Heart right ventricle (tissue), 16 donors: ENCODE data around the gene KYNU. TPM values are rescaled to one million over a fixed set of nuclear protein-coding genes. Genes with fewer than 3 reads are reported as not detected.
A peak's percentile ranks its signal among the peaks of the same experiment; 100 is the strongest.
"Not testable (repeated sequence)": the region's sequence is repeated elsewhere in the genome, so short reads cannot be mapped to it uniquely, and the experiment has no call there.

Experiments used
- ATAC-seq, 8 donors: fragments of 200-7000 bp; cut with Tn5 transposase; one replicate each; pipeline ENCODE4 v1.9.1; 2020; ENCODE audit warnings: mild to moderate bottlenecking in 8 of 8, moderate library complexity in 8 of 8, moderate number of reproducible peaks in 1 of 8
- DNase-seq, 2 donors: peaks; one replicate each; pipeline ENCODE4 v3.0.0-alpha.2; 2020
- H3K27ac ChIP-seq, 10 donors: fragments of 200-600 bp; sonication (generic) in 2 of 10; one replicate each; pipeline versions ENCODE4 v1.5.0 to v1.8.0; 2020 to 2022; ENCODE audit warnings: mild to moderate bottlenecking in 3 of 10
- H3K27me3 ChIP-seq, 7 donors: fragments of 200-600 bp; one replicate each; pipeline ENCODE4 v1.8.0; 2021 to 2022; ENCODE audit warnings: mild to moderate bottlenecking in 2 of 7
- H3K36me3 ChIP-seq, 9 donors: fragments of 200-600 bp; sonication (generic) in 1 of 9; one replicate each; pipeline versions ENCODE4 v1.5.0 to v1.8.0; 2020 to 2022; ENCODE audit warnings: mild to moderate bottlenecking in 2 of 9
- H3K4me1 ChIP-seq, 9 donors: fragments of 200-600 bp; sonication (generic) in 1 of 9; one replicate each; pipeline versions ENCODE4 v1.5.0 to v1.8.0; 2020 to 2022; ENCODE audit warnings: mild to moderate bottlenecking in 4 of 9
- H3K4me3 ChIP-seq, 10 donors: fragments of 200-600 bp; sonication (generic) in 2 of 10; one replicate each; pipeline versions ENCODE4 v1.5.0 to v1.8.0; 2020 to 2022; ENCODE audit warnings: mild to moderate bottlenecking in 7 of 10, moderate library complexity in 2 of 10
- H3K9me3 ChIP-seq, 11 donors: fragments of 200-600 bp in 10 of 11; sonication (generic) in 2 of 11; one replicate each; pipeline versions ENCODE4 v1.5.0 to v1.8.0; 2013 to 2022; ENCODE audit warnings: mild to moderate bottlenecking in 2 of 11, control low read depth in 1 of 11, moderate library complexity in 1 of 11
- WGBS, 2 donors: extraction: QIAGEN DNeasy Blood & Tissue Kit; methylation state at CpG; one replicate each; pipeline ENCODE4 v1.1.7; 2013; ENCODE audit warnings: inconsistent platforms in 1 of 2; 5-methylcytosine and 5-hydroxymethylcytosine counted together
- intact Hi-C, 10 donors: fragments of 100-400 bp; cut with DNase I; formaldehyde crosslinking; loops; one replicate each; pipeline versions ENCODE4 v1.11.1 to v1.14.2; 2022
- polyA plus RNA-seq, 2 donors: library from polyadenylated mRNA; stranded (reverse); fragments of 200-250 nt; gene quantifications; one replicate each; pipeline ENCODE4 v1.2.3, GENCODE V29; 2013
- total RNA-seq, 10 donors: library from RNA; stranded (reverse); fragmentation: NEBNext Ultra II Directional in 3 of 10; extraction: Animal tissue kit (Norgen Biotek cat#: 25700) in 3 of 10; gene quantifications; one replicate each; pipeline versions ENCODE4 v1.2.1 to v1.2.4, GENCODE V29; 2021 to 2023
- TF ChIP-seq, protein P1 (sequence below), 9 donors: fragments of 200-600 bp; sonication (generic) in 2 of 9; IDR thresholded peaks; one replicate each; pipeline versions ENCODE4 v1.5.0 to v1.8.0; 2021 to 2022; ENCODE audit warnings: antibody characterized with exemption in 9 of 9, mild to moderate bottlenecking in 5 of 9, moderate library complexity in 1 of 9
- donor health status: Arrhythmogenic right ventricular cardiomyopathy.
- donor health status: ischemic (EF 13 %, LVEDD 7.1; RV severe dilation, severe dysfunction).
- donor health status: healthy with polysubstance abuse.
- donor health status: DM: no; HTN: yes; CAD: no.
- donor health status: DM: no; HTN: no; CAD: no.
- donor health status: ischemic (EF 25% LVEDD 6.9; RV normal size, moderate dysfunction).
- donor health status: ischemic (EF 25% LVEDD 5.7; RV mildly dilated, moderate dysfunction).
- donor health status: healthy.
- donor health status: DM: yes; HTN: yes; CAD: no.
- donor health status: Ischemic cardiomyopathy.
- donor health status: ischemic (EF 35%, LVEDD 5.7; RV mildly dilated, moderate dysfunction).
- donor health status: nonischemic (EF 11% LVEDD 7.7; RV severe dilation, severe dysfunction).
- donor health status: DM: yes; HTN: yes; CAD: no.
- donor health status: PGD.
- donor health status: ischemic (EF 29% LVEDD 5.4; RV normal size, mild dysfunction).
- donor health status: nonischemic (EF 23%, LVEDD 6.1; RV moderate dilation, normal function).

The KYNU gene
- total and polyA plus RNA-seq, 12 donors: 0.07 to 9.5 (median 0.78) TPM

DNA sequence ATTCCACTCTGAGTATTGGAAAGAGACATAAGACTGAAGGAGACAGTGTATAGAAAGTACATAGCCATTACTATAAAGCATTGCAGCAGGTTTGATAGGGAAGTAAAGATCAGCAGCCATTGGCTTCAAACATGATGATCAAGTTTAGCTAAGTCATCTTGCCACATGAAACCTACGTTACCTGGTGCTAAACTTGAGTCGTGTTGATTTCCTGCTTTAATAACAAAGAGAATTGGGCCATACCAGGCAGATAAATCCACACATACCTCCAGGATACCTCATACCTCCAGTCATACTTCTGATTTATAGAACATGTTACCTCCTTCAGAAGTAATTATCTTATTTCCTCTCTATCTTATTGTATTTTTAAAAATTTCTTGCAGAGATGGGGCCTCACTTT, 10.3 kb upstream of the KYNU start:
- H3K27me3 ChIP-seq: no peaks in the 10 kb centered on the region
- WGBS, 2 donors: 82 to 84% methylated on average over 2 of the region's 2 CpGs
- H3K4me1 ChIP-seq: peaks cover 0 to 32% (median 0%) of the 10 kb centered on the region in 9 donors
- no peak overlapping the region for H3K4me3 ChIP-seq
- ATAC-seq: no peak
- no peaks in the 10 kb centered on the region for H3K9me3 ChIP-seq
- H3K36me3 ChIP-seq: no peaks in the 10 kb centered on the region
- intact Hi-C loops: no loop called here
- TF ChIP-seq, protein P1, sequence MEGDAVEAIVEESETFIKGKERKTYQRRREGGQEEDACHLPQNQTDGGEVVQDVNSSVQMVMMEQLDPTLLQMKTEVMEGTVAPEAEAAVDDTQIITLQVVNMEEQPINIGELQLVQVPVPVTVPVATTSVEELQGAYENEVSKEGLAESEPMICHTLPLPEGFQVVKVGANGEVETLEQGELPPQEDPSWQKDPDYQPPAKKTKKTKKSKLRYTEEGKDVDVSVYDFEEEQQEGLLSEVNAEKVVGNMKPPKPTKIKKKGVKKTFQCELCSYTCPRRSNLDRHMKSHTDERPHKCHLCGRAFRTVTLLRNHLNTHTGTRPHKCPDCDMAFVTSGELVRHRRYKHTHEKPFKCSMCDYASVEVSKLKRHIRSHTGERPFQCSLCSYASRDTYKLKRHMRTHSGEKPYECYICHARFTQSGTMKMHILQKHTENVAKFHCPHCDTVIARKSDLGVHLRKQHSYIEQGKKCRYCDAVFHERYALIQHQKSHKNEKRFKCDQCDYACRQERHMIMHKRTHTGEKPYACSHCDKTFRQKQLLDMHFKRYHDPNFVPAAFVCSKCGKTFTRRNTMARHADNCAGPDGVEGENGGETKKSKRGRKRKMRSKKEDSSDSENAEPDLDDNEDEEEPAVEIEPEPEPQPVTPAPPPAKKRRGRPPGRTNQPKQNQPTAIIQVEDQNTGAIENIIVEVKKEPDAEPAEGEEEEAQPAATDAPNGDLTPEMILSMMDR (IDR thresholded peaks at IDR 0.05): no peak
- DNase-seq: no peak
- H3K27ac ChIP-seq: peak overlapping the region in 1 of 10 donors; percentile 83

GRCh38 chr2:142868229-142868762, 9.2 kb upstream of the KYNU start:
- H3K36me3 ChIP-seq: no peaks in the 10 kb centered on the region
- intact Hi-C loops: no loop called here
- H3K27ac ChIP-seq: peak overlapping the region in 2 of 10 donors; percentile 44 to 83
- peaks cover 0 to 42% (median 0%) of the 10 kb centered on the region in 9 donors for H3K4me1 ChIP-seq
- DNase-seq (peak; percentile 41 to 42), ATAC-seq (peak; percentile 62 to 92 (median 78))
- peaks cover 0 to under 1% (median 0%) of the 10 kb centered on the region in 11 donors for H3K9me3 ChIP-seq
- no peaks in the 10 kb centered on the region for H3K27me3 ChIP-seq
- WGBS, 2 donors: 73 to 83% methylated on average over 12 of the region's 12 CpGs
- TF ChIP-seq, protein P1 (IDR thresholded peaks at IDR 0.05): no peak
- no peak overlapping the region for H3K4me3 ChIP-seq

DNA sequence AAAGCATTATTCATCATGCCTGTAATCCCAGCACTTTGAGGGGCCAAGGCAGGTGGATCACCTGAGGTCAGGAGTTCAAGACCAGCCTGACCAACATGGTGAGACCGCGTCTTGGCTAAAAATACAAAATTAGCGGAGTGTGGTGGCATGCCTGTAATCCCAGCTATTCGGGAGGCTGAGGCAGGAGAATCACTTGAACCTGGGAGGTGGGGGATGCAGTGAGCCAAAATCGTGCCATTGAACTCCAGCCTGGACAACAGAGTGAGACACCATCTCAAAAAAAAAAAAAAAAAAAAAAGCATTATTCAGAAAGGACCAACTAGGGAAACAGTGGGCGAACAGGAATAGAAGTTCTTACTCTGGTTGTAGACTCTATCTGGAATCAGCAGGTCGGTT, 8.4 kb upstream of the KYNU start:
- H3K4me1 ChIP-seq: peaks cover 0 to 49% (median 0%) of the 10 kb centered on the region in 9 donors
- intact Hi-C loops, H3K36me3 ChIP-seq, H3K4me3 ChIP-seq, DNase-seq, ATAC-seq, H3K9me3 ChIP-seq, H3K27me3 ChIP-seq: not testable (repeated sequence)
- H3K27ac ChIP-seq: peak overlapping the region in 1 of 10 donors; percentile 83
- WGBS, 2 donors: 85 to 87% methylated on average over 7 of the region's 7 CpGs

DNA sequence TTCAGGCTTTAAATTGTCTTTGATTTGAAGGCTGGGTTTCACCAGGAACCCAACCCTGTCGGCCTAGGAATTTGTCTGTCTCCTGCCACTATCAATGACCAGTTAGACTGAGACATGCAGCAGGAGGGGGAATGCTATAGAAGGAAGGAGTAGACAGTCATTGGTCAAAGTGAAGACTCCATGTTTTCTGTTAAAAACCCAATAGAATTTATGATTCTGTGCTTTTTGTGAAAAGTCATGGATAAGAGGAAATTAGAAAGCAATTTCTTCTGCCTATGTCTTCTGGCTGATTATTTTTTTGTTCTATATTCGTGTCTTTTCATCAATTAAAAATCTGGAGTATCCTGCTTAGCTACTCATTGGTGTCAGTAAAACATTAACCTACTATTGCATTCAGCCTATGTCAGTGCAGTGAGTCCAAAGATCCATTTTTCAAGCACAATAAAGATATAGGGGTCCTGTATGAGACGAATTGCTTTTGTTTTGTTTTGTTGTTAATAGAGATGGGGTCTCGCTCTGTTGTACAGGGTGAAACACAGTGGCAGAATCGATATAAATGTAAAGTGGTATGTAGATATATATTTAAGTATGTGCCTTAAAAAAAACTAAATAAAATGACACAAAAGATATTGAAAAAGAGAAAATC, 7.9 kb upstream of the KYNU start:
- TF ChIP-seq, protein P1 (IDR thresholded peaks at IDR 0.05): no peak
- intact Hi-C loops: no loop called here
- Histone ChIP-seq H3K27ac (no peak overlapping the region), H3K36me3 (no peaks in the 10 kb centered on the region), H3K27me3 (no peaks in the 10 kb centered on the region), H3K4me1 (peaks cover 0 to 52% (median 0%) of the 10 kb centered on the region in 9 donors), H3K4me3 (no peak overlapping the region), H3K9me3 (peaks cover 0 to 2% (median 0%) of the 10 kb centered on the region in 11 donors)
- DNase-seq: no peak
- ATAC-seq: no peak
- WGBS, 2 donors: 79 to 86% methylated on average over 5 of the region's 5 CpGs

DNA sequence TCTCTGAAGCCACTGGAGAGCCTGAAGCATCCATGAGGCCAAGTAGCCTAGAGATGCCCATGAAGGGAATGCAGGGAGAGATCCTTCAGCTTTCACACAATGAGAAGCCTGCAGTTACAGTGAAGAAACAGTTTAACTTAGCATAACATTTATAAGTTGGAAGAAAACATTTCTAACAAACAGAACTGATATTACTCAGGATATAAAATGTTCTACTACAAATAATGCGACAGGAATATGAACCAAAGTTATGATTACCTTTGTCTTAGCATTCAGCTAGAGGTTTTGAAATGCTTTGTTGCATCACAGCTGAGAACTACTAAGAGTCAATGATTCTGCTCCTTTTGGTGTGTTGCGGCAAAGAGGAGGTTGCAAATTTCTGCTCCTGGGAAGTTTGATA, 6.9 kb upstream of the KYNU start:
- ATAC-seq (no peak), DNase-seq (no peak)
- H3K36me3 ChIP-seq: no peaks in the 10 kb centered on the region
- no peaks in the 10 kb centered on the region for H3K27me3 ChIP-seq
- intact Hi-C loops: no loop called here
- TF ChIP-seq, protein P1 (IDR thresholded peaks at IDR 0.05): no peak
- 94 to 96% methylated on average over 2 of the region's 2 CpGs for WGBS, 2 donors
- H3K4me1 ChIP-seq: peaks cover 0 to 55% (median 0%) of the 10 kb centered on the region in 9 donors
- H3K4me3 ChIP-seq: no peak overlapping the region
- peaks cover 0 to 2% (median 0%) of the 10 kb centered on the region in 11 donors for H3K9me3 ChIP-seq
- H3K27ac ChIP-seq: peak overlapping the region in 1 of 10 donors; percentile 39
